HEK293T (cell line): ENCODE results near the gene MACROD2.

Experiments
- CTCF ChIA-PET: fragments of 350-600 bp; formaldehyde crosslinking; extraction: SDS; loops from one replicate; lab custom pipeline; 2021; ENCODE audit warnings: antibody characterized with exemption, inconsistent platforms; lab: Yijun Ruan, JAX
- POLR2A ChIA-PET: fragments of 350-600 bp; formaldehyde crosslinking; extraction: SDS; loops from one replicate; lab custom pipeline; 2020; ENCODE audit warnings: antibody characterized with exemption, inconsistent platforms; lab: Yijun Ruan, JAX
- DNase-seq: peaks from one replicate; pipeline ENCODE4 v3.0.0; 2012; ENCODE audit warnings: mixed read lengths; ENCODE audit errors: extremely low spot score
- ARNT ChIP-seq: fragments of 450-650 bp; IDR thresholded peaks from 2 replicates; pipeline ENCODE4 v1.6.1; 2017; ENCODE audit warnings: mild to moderate bottlenecking
- BHLHE40 ChIP-seq: fragments of 450-650 bp; IDR thresholded peaks from 2 replicates; pipeline ENCODE4 v1.6.1; 2016; ENCODE audit warnings: mild to moderate bottlenecking, moderate library complexity, borderline replicate concordance
- CTBP1 ChIP-seq: fragments of 450-650 bp; IDR thresholded peaks from 2 replicates; pipeline ENCODE4 v1.6.1; 2016; ENCODE audit warnings: borderline replicate concordance
- ELF4 ChIP-seq: fragments of 450-650 bp; IDR thresholded peaks from 2 replicates; pipeline ENCODE4 v1.6.1; 2017; ENCODE audit warnings: antibody characterized with exemption
- FOXA1 ChIP-seq: fragments of 450-650 bp; IDR thresholded peaks from 2 replicates; pipeline ENCODE4 v1.6.1; 2016; ENCODE audit warnings: mild to moderate bottlenecking
- FOXK2 ChIP-seq: fragments of 450-650 bp; IDR thresholded peaks from 2 replicates; pipeline ENCODE4 v1.6.1; 2016; ENCODE audit warnings: mild to moderate bottlenecking
- FOXM1 ChIP-seq: fragments of 450-650 bp; IDR thresholded peaks from 2 replicates; pipeline ENCODE4 v1.6.1; 2017; ENCODE audit warnings: mild to moderate bottlenecking, borderline replicate concordance
- HDGF ChIP-seq: fragments of 450-650 bp; IDR thresholded peaks from 2 replicates; pipeline ENCODE4 v1.6.1; 2017; ENCODE audit warnings: antibody characterized with exemption, borderline replicate concordance
- L3MBTL2 ChIP-seq: fragments of 450-650 bp; conservative IDR thresholded peaks from 2 replicates; pipeline ENCODE4 v1.6.1; 2016; ENCODE audit warnings: mild to moderate bottlenecking
- LEF1 ChIP-seq: fragments of 450-650 bp; IDR thresholded peaks from 2 replicates; pipeline ENCODE4 v1.6.1; 2017; ENCODE audit warnings: mild to moderate bottlenecking, borderline replicate concordance
- NFRKB ChIP-seq: fragments of 450-650 bp; IDR thresholded peaks from 2 replicates; pipeline ENCODE4 v1.6.1; 2016; ENCODE audit warnings: mild to moderate bottlenecking, moderate library complexity
- SP1 ChIP-seq: fragments of 450-650 bp; IDR thresholded peaks from 2 replicates; pipeline ENCODE4 v1.6.1; 2017
- SUZ12 ChIP-seq: fragments of 450-650 bp; IDR thresholded peaks from 2 replicates; pipeline ENCODE4 v1.6.1; 2016; ENCODE audit warnings: mild to moderate bottlenecking
- TARDBP ChIP-seq: fragments of 450-650 bp; IDR thresholded peaks from 2 replicates; pipeline ENCODE4 v1.6.1; 2016
- ZNF384 ChIP-seq: fragments of 450-650 bp; IDR thresholded peaks from 2 replicates; pipeline ENCODE4 v1.6.1; 2016
- TF ChIP-seq, protein P1 (sequence below): fragments of 450-650 bp; IDR thresholded peaks from 2 replicates; pipeline ENCODE4 v1.6.1; 2016

The MACROD2 gene

DNA sequence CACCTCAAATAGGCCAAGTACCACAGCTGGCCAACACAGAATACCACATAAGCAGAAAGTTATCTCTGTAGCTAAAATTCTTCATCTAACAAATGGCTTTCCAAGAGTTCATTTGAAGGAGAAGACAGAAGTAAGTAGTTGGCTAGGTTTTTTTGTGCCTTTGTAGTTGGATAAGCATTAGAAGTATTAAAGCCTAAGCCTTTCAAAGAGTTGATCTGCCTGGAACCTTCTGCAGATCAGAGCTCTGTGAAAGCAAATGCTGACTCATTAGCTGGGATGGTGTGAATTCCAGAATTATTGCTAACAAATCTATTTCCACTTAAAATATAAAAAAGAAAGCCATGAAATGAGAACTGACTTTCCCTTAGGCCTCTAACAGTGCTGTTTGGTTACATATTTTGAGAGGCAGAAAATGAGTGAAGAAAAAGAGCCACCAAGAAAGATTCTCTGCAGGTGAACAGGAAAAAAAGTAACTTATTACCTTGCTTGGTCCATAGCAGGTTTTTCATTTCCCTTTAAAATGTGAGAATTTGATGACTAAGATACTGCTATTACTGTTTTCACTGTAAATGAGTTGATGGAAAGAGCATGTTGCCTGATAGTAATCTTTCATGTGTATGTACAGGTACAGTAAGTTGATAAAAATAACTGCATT, 1105.3 kb downstream of the MACROD2 start:
- TF ChIP-seq ARNT (no peak), ELF4 (no peak), BHLHE40 (no peak), FOXM1 (no peak), FOXK2 (no peak), LEF1 (no peak), NFRKB (no peak), TARDBP (no peak), ZNF384 (no peak), L3MBTL2 (no peak)
- ChIA-PET POLR2A (no interaction called here), CTCF (no interaction called here)
- DNase-seq = no peak

DNA sequence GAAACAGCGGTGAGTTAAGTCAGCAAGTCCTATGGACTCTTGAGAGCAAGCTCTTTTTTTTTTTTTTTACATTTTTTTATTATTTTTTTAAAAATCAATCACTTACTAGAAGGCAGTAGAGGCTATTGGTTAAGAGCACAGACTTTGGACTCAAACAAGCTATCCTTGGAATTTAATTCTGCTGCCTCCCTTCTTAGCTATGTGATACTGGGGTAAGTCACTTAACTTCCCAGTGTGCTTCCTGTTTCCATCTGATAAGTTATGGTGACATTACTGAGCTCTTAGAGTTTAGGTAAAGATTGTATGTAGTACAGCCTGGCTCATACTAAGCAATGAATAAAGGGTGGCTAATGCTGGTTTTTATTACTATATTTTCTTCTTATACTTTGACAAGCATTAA, 1112.6 kb downstream of the MACROD2 start:
- ChIA-PET POLR2A (no interaction called here), CTCF (no interaction called here)
- no peak for TF ChIP-seq BHLHE40
- TF ChIP-seq, protein P1, sequence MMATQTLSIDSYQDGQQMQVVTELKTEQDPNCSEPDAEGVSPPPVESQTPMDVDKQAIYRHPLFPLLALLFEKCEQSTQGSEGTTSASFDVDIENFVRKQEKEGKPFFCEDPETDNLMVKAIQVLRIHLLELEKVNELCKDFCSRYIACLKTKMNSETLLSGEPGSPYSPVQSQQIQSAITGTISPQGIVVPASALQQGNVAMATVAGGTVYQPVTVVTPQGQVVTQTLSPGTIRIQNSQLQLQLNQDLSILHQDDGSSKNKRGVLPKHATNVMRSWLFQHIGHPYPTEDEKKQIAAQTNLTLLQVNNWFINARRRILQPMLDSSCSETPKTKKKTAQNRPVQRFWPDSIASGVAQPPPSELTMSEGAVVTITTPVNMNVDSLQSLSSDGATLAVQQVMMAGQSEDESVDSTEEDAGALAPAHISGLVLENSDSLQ = no peak
- no peak for DNase-seq

GRCh38 chr20:15109494-15109893, 1114.2 kb downstream of the MACROD2 start:
- DNase-seq = no peak
- TF ChIP-seq CTBP1 (no peak), LEF1 (no peak), SUZ12 (no peak), NFRKB (no peak), HDGF (no peak), FOXA1 (no peak), FOXM1 (no peak), BHLHE40 (no peak), ELF4 (no peak), FOXK2 (no peak), TARDBP (no peak), ARNT (no peak), ZNF384 (no peak), L3MBTL2 (no peak), SP1 (no peak)
- TF ChIP-seq, protein P1 = no peak
- CTCF ChIA-PET = no interaction called here
- POLR2A ChIA-PET = no interaction called here

- no peak for TF ChIP-seq SP1
- POLR2A ChIA-PET = no interaction called here
- CTCF ChIA-PET = interaction anchor here (0.6 kb wide), 1 partner anchor 21 kb away, joined by 4 read pairs; no protein-coding TSS in a partner anchor
- DNase-seq = no peak
Measured at GRCh38 chr20:15111654-15112053, 1116.3 kb downstream of the MACROD2 start.

DNA sequence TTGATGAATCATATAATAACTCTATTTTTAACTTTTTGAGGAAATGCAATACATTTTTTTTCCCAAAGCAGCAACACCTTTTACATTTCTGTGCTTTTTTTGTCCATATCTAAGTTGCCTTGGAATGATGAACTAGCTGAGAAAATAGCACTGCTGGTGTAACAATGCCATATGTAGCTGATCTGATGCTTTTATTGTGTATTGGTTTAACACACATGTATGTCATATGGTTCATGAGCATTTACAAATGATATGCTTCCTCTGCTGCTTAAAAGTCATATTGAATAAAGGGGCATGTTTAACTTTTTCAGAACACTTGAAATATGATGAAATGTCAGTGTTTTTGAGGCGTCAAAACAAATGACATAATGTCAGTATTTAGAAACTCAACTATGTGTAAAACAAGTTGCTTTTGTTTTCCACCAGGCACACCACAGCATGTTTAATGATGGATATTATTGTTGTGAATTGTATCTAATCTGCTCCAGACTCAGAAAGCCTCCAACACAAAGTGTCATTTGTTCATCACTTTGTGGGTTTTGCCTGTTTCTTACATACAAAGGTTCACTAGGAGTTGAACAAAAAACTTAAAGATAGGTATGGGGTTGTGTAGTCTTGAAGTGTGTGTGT, 1117.9 kb downstream of the MACROD2 start:
- TF ChIP-seq L3MBTL2 (no peak), ARNT (no peak), ELF4 (no peak), NFRKB (no peak), SP1 (no peak), TARDBP (no peak), HDGF (no peak)
- no peak for DNase-seq
- POLR2A ChIA-PET = no interaction called here
- CTCF ChIA-PET = no interaction called here

DNA sequence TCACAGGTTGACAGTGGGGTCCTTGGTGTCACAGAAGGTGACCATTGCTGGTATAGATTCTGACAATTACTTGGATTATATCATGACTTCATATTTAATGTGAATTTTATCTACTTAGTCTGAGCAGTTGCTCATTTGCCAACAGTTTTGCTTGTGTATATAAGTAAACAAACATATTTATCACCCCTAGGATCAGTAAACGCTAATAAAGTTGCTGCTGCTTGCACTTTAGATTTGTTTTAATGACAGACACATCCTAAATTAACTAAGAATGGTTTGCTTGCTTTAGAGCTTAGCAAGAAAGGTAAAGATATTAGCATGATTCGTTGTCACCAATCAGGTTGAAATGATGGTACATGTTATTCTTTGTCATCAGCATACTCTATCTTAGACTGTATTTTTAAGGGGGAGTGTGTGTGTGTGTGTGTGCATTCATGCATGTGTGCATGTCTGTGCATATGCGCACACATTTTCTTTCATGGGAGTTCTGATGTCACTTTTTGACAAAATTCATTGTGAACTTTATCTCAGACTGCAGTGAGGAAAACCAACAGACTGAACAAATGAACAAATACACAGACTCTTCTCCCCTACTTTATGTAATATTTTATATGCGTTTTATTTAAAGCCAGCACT, 1124.7 kb downstream of the MACROD2 start:
- no peak for TF ChIP-seq ARNT
- TF ChIP-seq, protein P1 = no peak
- ChIA-PET POLR2A (no interaction called here), CTCF (no interaction called here)
- no peak for DNase-seq

GRCh38 chr20:15122613-15123012, 1127.3 kb downstream of the MACROD2 start:
- ChIA-PET CTCF (no interaction called here), POLR2A (no interaction called here)
- DNase-seq = no peak
- TF ChIP-seq ELF4 (no peak), CTBP1 (no peak), FOXA1 (no peak), BHLHE40 (no peak), NFRKB (no peak), FOXK2 (no peak), L3MBTL2 (no peak)
